ENCODE measurements around the gene CHST8.

- TF ChIP-seq POLR2A (IDR thresholded peaks at IDR 0.05) (no peak), CTCF (IDR thresholded peaks at IDR 0.05) (no peak)
Measured at GRCh38 chr19:33759356-33759755, 137.6 kb downstream of the CHST8 start.
